ENCODE measurements around the gene MUC5AC.

DNA sequence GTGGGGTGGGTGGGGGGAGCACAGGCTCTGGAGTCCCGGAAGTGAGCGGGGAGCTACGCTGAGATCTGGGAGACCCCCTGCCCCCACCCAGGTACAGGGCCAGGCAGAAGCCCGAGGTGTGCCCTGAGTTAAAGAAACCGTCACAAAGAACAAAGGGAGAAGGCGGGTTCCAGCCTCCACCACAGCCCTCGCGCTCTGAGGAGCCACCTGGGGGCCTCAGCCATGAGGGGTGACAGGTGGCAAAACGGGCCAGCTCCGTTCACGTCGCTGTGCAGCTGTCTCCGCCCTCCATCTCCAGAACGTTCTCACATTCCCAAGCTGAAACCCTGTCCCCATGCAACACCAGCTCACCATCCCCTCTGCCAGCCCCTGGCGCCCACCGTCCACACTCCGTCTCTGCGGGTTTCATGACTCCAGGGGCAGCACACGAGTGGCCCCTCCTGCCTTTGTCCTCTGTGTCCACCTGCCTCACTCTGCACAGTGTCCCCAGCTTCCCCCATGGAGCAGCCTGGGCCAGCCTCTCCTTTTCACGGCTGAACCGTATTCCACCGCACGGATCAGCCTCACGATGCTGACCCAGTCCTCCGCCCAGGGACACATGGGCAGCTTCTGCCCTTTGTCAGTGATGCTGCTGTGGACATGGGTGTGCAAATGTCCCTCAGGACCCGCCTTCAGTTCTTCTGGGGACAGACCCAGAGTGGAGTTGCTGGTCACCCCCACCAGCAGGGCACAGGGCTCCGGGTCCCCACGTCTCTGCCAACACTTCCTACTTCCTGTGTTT is 63.4 kb downstream of the MUC5AC start:
- no peak for TF ChIP-seq POLR2A (IDR thresholded peaks at IDR 0.05)
- no peak for TF ChIP-seq CTCF (IDR thresholded peaks at IDR 0.05 in 4 of 5, conservative IDR thresholded peaks at IDR 0.05 in 1 of 5)

Data from gastrocnemius medialis (tissue), 4 donors.